ENCODE data around the gene TTC28. TPM values are rescaled to one million over a fixed set of nuclear protein-coding genes. Genes with fewer than 3 reads are reported as not detected.

The TTC28 gene
- total and polyA plus RNA-seq, 12 donors, result 2.1 to 27.7 (median 20.4) TPM

- WGBS, 2 donors, result 69 to 70% methylated on average over 2 of the region's 2 CpGs
- peak in 4 of 8 donors; percentile 18 to 55 (median 45) for ATAC-seq
These were observed 396.5 kb downstream of the TTC28 start for GRCh38 chr22:28283068-28283654.

DNA sequence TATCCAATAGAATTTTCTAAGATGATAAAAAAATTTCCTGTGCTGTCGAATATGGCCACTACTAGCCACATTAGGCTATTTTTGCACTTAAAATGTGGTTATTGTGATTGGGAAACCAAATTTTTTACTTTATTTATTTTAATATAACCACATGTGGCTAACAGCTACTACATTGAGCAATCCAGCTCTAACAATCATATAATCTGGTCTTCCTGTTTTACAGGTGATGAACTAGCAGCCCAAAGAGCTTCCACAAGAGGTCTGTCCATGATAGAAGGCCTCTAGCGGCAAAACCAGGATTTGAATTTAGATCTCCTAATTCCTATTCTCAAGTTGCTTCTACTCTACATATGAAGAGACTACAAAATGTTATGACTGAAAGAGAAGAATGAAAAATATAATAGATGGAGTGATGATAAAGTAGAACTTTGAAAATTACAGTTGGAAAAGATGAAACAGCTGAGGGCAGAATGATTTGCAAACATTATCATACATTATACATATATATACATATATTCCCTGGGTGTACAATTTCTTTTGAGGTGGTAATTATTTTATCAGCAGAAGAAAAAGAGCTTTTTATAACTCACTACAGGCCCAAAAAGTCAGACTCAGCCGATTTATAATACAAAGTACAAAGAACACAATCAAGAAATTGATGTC lies 397.1 kb downstream of the TTC28 start:
- H3K4me3 ChIP-seq, result no peak overlapping the region
- no peaks in the 10 kb centered on the region for H3K36me3 ChIP-seq
- H3K27me3 ChIP-seq, result no peaks in the 10 kb centered on the region
- H3K9me3 ChIP-seq, result no peaks in the 10 kb centered on the region
- 77 to 83% methylated on average over 3 of the region's 3 CpGs for WGBS, 2 donors
- no peak for ATAC-seq
- H3K27ac ChIP-seq, result peak overlapping the region in 1 of 10 donors; percentile 9
- TF ChIP-seq, protein P1, sequence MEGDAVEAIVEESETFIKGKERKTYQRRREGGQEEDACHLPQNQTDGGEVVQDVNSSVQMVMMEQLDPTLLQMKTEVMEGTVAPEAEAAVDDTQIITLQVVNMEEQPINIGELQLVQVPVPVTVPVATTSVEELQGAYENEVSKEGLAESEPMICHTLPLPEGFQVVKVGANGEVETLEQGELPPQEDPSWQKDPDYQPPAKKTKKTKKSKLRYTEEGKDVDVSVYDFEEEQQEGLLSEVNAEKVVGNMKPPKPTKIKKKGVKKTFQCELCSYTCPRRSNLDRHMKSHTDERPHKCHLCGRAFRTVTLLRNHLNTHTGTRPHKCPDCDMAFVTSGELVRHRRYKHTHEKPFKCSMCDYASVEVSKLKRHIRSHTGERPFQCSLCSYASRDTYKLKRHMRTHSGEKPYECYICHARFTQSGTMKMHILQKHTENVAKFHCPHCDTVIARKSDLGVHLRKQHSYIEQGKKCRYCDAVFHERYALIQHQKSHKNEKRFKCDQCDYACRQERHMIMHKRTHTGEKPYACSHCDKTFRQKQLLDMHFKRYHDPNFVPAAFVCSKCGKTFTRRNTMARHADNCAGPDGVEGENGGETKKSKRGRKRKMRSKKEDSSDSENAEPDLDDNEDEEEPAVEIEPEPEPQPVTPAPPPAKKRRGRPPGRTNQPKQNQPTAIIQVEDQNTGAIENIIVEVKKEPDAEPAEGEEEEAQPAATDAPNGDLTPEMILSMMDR (IDR thresholded peaks at IDR 0.05), result no peak
- intact Hi-C loops (cut with DNase I), result no loop called here
- no peak for DNase-seq
- H3K4me1 ChIP-seq, result peaks cover 0 to 22% (median 16%) of the 10 kb centered on the region in 9 donors

More at GRCh38 chr22:28283068-28283654, 396.5 kb downstream of the TTC28 start:
- H3K4me1 ChIP-seq, result peaks cover 0 to 22% (median 16%) of the 10 kb centered on the region in 9 donors
- DNase-seq, result peak in 1 of 2 donors; percentile 8
- H3K36me3 ChIP-seq, result no peaks in the 10 kb centered on the region
- TF ChIP-seq, protein P1 (IDR thresholded peaks at IDR 0.05), result no peak
- H3K27me3 ChIP-seq, result no peaks in the 10 kb centered on the region
- no peaks in the 10 kb centered on the region for H3K9me3 ChIP-seq
- intact Hi-C loops (cut with DNase I), result no loop called here
- peak overlapping the region in 1 of 10 donors; percentile 9 for H3K27ac ChIP-seq
- H3K4me3 ChIP-seq, result no peak overlapping the region

DNA sequence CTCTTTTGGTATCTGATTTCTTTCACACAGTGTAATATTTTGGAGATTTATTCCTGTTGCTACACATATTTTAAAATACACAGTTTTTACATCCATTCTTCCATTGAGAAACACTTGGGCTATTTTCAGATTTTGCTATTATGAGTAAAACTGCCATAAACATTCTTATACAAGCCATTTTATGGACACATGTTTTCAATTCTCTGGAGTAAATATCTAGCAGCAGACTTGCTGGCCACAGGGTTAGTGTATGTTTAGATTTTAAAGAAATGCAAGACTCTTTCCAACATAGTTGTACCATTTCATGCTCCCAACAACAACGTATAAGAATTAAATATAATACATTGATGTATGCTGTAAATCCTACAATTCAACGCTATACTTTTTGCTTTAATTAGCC lies 399.8 kb downstream of the TTC28 start:
- H3K4me1 ChIP-seq, result peaks cover 0 to 25% (median 16%) of the 10 kb centered on the region in 9 donors
- H3K4me3 ChIP-seq, result no peak overlapping the region
- H3K27ac ChIP-seq, result no peak overlapping the region
- no peak for ATAC-seq
- no peaks in the 10 kb centered on the region for H3K9me3 ChIP-seq
- no peaks in the 10 kb centered on the region for H3K36me3 ChIP-seq
- intact Hi-C loops (cut with DNase I), result no loop called here
- no peak for DNase-seq
- WGBS, 2 donors, result 98% methylated on average over 2 of the region's 2 CpGs
- H3K27me3 ChIP-seq, result no peaks in the 10 kb centered on the region
- TF ChIP-seq, protein P1 (IDR thresholded peaks at IDR 0.05), result no peak

- Histone ChIP-seq H3K4me3 (no peak overlapping the region), H3K27ac (peak overlapping the region in 6 of 10 donors; percentile 1 to 62 (median 52)), H3K4me1 (peaks cover 0 to 34% (median 20%) of the 10 kb centered on the region in 9 donors), H3K36me3 (no peaks in the 10 kb centered on the region), H3K9me3 (no peaks in the 10 kb centered on the region), H3K27me3 (no peaks in the 10 kb centered on the region)
- TF ChIP-seq, protein P1 (IDR thresholded peaks at IDR 0.05), result no peak
- ATAC-seq, result peak in 2 of 8 donors; percentile 31 to 65
- no peak for DNase-seq
- intact Hi-C loops (cut with DNase I), result loop anchor here in 1 of 10 donors (5.0 kb wide), 1 partner anchor 173 kb away; no protein-coding TSS in a partner anchor
- 76 to 83% methylated on average over 2 of the region's 2 CpGs for WGBS, 2 donors
These were observed 410.4 kb downstream of the TTC28 start for GRCh38 chr22:28269277-28269676.
